ENCODE results near the gene PTPRJ. TPM values are rescaled to one million over a fixed set of nuclear protein-coding genes. Genes with fewer than 3 reads are reported as not detected.
"Not testable (repeated sequence)": the region's sequence is repeated elsewhere in the genome, so short reads cannot be mapped to it uniquely, and the experiment has no call there.

PTPRJ gene
- total and polyA plus RNA-seq, 5 experiments from 2014 or later, result 4.3 to 23.7 (median 10.2) TPM

GRCh38 chr11:48177661-48178060 lies 197.3 kb downstream of the PTPRJ start:
- POLR2A ChIA-PET, result no interaction called here

DNA sequence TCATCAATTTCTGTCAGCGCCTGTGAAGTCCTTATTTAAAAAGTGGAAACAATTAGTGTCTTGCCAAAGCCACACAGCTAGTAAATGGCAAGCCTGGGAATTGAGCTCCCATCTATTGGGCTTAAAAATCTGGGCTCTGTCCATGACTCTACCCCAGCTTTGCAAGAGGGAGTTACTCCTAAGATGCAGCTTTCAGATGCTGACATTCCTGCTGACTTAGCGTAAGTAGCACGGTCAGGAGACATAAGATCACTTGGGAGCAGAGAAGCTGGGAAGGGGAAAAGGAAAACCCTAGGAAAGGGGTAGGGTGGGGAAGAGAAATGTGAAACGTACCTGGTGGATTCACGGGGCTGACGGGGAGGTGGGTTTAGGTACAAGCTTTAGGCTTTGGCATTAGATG lies 200.3 kb downstream of the PTPRJ start:
- no peaks in the 10 kb centered on the region for H3K27me3 Mint-ChIP-seq
- H3K9me3 Mint-ChIP-seq, result peaks cover 0 to 2% (median 0%) of the 10 kb centered on the region in 9 donors
- H3K4me1 Mint-ChIP-seq, result peaks cover 0 to under 1% (median 0%) of the 10 kb centered on the region in 4 donors
- H3K27ac Mint-ChIP-seq, result no peak overlapping the region
- DNase-seq (no peak), ATAC-seq (no peak)
- no peaks in the 10 kb centered on the region for H3K36me3 Mint-ChIP-seq
- H3K4me3 Mint-ChIP-seq, result no peak overlapping the region
- POLR2A ChIA-PET, result no interaction called here

More at GRCh38 chr11:48177661-48178060, 197.3 kb downstream of the PTPRJ start:
- peak overlapping the region in 1 of 10 donors; percentile 48 for H3K27ac Mint-ChIP-seq
- no peak for DNase-seq
- H3K4me1 Mint-ChIP-seq, result peaks cover 1 to 14% (median 10%) of the 10 kb centered on the region in 4 donors
- no peaks in the 10 kb centered on the region for H3K9me3 Mint-ChIP-seq
- H3K36me3 Mint-ChIP-seq, result no peaks in the 10 kb centered on the region
- ATAC-seq, result no peak
- no peaks in the 10 kb centered on the region for H3K27me3 Mint-ChIP-seq
- H3K4me3 Mint-ChIP-seq, result no peak overlapping the region

DNA sequence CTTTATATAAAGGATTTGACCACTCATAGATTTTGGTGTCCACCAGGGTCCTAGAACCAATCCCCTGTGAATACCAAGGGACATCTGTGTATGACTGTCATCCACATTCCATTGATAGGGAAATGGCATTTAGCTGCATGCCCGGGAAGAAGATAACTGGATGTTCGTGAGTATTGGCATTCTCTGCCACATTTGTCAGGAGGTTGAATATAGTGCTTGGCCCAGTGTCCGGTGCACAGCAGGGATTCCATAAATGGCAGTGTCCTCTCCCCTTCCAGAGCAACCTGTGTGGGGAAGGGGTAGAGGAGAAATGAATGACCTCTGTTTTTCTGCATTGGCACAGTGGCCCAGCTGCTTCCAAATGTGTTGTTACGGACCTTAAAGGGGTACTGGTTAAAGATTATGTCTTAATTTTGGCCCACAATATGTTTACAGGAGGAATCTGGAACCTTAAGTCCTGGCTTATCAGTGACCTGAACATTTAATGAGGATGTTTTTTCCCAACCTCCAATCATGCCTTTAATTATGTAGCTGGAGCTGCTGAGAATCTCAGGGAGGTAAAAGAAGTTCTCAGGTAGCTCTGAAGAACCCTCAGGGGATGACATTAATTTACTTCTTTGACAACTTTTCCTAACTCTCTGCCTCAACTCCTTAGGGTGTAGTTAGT lies 202.6 kb downstream of the PTPRJ start:
- ATAC-seq, result no peak
- Mint-ChIP-seq H3K27ac (peak overlapping the region in 2 of 10 donors; percentile 48 to 71), H3K36me3 (no peaks in the 10 kb centered on the region), H3K4me1 (no peaks in the 10 kb centered on the region), H3K9me3 (peaks cover 0 to 7% (median 0%) of the 10 kb centered on the region in 9 donors), H3K27me3 (no peaks in the 10 kb centered on the region), H3K4me3 (no peak overlapping the region)
- POLR2A ChIA-PET, result no interaction called here
- DNase-seq, result no peak

- no peak for ATAC-seq
- POLR2A ChIA-PET, result no interaction called here
- Mint-ChIP-seq H3K9me3 (peaks cover 0 to 19% (median 0%) of the 10 kb centered on the region in 9 donors), H3K27me3 (peaks cover 0 to 6% (median 1%) of the 10 kb centered on the region in 5 donors), H3K36me3 (no peaks in the 10 kb centered on the region), H3K4me3 (no peak overlapping the region), H3K4me1 (peaks cover 0 to 6% (median 0%) of the 10 kb centered on the region in 4 donors), H3K27ac (peak overlapping the region in 2 of 10 donors; percentile 2 to 22)
- DNase-seq, result no peak
These were observed 204.1 kb downstream of the PTPRJ start for GRCh38 chr11:48184452-48184851.

GRCh38 chr11:48190906-48191654 lies 210.7 kb downstream of the PTPRJ start:
- peak overlapping the region; percentile 49 to 95 (median 83) for H3K27ac Mint-ChIP-seq

GRCh38 chr11:48193876-48194275 lies 213.5 kb downstream of the PTPRJ start:
- peaks cover 8 to 29% (median 20%) of the 10 kb centered on the region in 4 donors for H3K4me1 Mint-ChIP-seq
- no peak for DNase-seq
- H3K27ac Mint-ChIP-seq, result no peak overlapping the region
- peaks cover 4 to 37% (median 19%) of the 10 kb centered on the region in 3 donors for H3K36me3 Mint-ChIP-seq
- no peak overlapping the region for H3K4me3 Mint-ChIP-seq
- ATAC-seq, result no peak
- H3K27me3 Mint-ChIP-seq, result peaks cover 3 to 14% (median 5%) of the 10 kb centered on the region in 5 donors
- POLR2A ChIA-PET, result no interaction called here
- H3K9me3 Mint-ChIP-seq, result peaks cover 14 to 65% (median 32%) of the 10 kb centered on the region in 9 donors

More at GRCh38 chr11:48190906-48191654, 210.7 kb downstream of the PTPRJ start:
- Mint-ChIP-seq H3K9me3 (peaks cover 1 to 55% (median 26%) of the 10 kb centered on the region in 9 donors), H3K4me3 (peak overlapping the region; percentile 42 to 86 (median 62)), H3K36me3 (peaks cover 4 to 24% (median 14%) of the 10 kb centered on the region in 3 donors), H3K4me1 (peaks cover 8 to 31% (median 20%) of the 10 kb centered on the region in 4 donors)
- DNase-seq, result peak in 9 of 10 donors; percentile 18 to 78 (median 43)
- H3K27me3 Mint-ChIP-seq, POLR2A ChIA-PET: not testable (repeated sequence)
- ATAC-seq, result peak in 1 of 2 donors; percentile 42

DNA sequence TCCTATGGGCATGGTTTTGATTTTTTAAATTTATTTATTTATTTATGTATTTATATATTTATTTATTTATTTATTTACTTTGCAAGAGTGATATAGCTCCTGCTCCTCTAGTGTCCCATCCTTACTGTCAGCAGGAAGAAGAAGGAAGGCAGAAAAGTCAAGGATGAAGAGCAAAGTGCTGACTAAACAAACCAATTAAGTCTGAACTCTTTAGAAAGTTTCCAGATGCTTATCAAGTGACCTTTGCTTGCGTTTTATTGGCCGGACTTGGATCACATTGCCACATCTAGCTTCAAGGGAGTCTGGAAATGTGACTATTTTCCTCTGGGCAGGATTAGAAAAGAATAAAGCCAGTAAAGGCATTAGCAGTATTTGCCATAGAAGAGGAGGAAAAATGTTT lies 227.5 kb downstream of the PTPRJ start:
- Mint-ChIP-seq H3K27ac (no peak overlapping the region), H3K27me3 (peaks cover 3 to 16% (median 11%) of the 10 kb centered on the region in 5 donors), H3K36me3 (no peaks in the 10 kb centered on the region), H3K9me3 (peaks cover 0 to 2% (median 0%) of the 10 kb centered on the region in 9 donors), H3K4me3 (no peak overlapping the region), H3K4me1 (no peaks in the 10 kb centered on the region)
- POLR2A ChIA-PET, result interaction anchor here (0.6 kb wide), 1 partner anchor 321 kb away, joined by 3 read pairs; no protein-coding TSS in a partner anchor
- ATAC-seq (no peak), DNase-seq (no peak)

DNA sequence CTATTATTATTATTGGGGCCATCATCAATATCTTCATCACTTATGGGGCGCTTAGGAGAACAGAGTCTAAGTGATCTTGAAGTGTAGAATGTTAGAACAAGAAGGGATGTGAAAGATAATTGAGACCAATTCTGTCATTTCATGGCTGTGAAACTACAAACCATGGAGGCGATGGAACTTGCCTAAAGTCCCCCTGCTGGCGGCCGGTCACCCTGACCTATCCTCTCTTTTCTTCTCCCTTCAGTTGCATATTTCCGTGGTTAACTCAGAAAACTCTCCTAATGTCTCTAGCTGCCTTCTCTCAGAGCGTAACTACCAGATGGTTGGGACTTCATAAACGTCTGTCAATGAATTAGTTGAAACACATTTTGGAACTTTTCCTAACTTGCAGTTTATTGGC lies 229.7 kb downstream of the PTPRJ start:
- Mint-ChIP-seq H3K27ac (no peak overlapping the region), H3K36me3 (no peaks in the 10 kb centered on the region), H3K27me3 (peaks cover 5 to 22% (median 16%) of the 10 kb centered on the region in 5 donors), H3K9me3 (peaks cover 0 to 2% (median 0%) of the 10 kb centered on the region in 9 donors), H3K4me3 (no peak overlapping the region), H3K4me1 (no peaks in the 10 kb centered on the region)
- ATAC-seq, result no peak
- DNase-seq, result no peak
- POLR2A ChIA-PET, result no interaction called here

DNA sequence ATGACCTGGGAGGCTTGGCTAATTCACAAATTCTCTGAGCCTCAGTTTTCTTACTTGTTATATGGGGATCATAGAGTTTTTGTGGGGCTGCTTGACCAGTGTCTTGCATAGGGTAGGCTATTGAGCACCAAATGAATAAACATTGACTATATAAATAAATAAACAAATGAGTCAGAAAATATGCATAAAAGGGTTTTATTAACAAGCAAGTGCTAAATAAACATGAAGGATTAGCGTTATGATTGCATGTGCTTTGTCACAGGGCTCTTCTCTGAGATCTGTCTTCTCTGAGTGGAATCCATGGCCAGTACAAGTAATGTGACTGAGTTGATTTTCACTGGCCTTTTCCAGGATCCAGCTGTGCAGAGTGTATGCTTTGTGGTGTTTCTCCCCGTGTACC lies 236.2 kb downstream of the PTPRJ start, which contains the start of gene OR4B1:
Gene OR4B1 (plus strand): TSS at position 301 of the 400 bp plus-strand sequence. CDS start 0 bp downstream, at position 301.
- H3K9me3 Mint-ChIP-seq, result no peaks in the 10 kb centered on the region
- H3K4me1 Mint-ChIP-seq, result no peaks in the 10 kb centered on the region
- H3K4me3 Mint-ChIP-seq, result no peak within 1 kb of the TSS
- H3K27ac Mint-ChIP-seq, result no peak within 1 kb of the TSS
- H3K27me3 Mint-ChIP-seq, result peaks cover 0 to 17% (median 4%) of the 10 kb centered on the region in 5 donors
- no peaks in the 10 kb centered on the region for H3K36me3 Mint-ChIP-seq
- no peak for DNase-seq
- no peak for ATAC-seq
- POLR2A ChIA-PET, result no interaction called here

Small RNA genes within 50 kb of the gene (microRNA-seq; reads per million reads assigned to microRNA genes)
- not detected for gene MIR3161 (ENCODE audit: borderline microRNAs expressed)

Other genes starting within 250 kb of the PTPRJ start
- gene FNBP4, start 213.2 kb upstream of the PTPRJ start, total RNA-seq, result 100 to 1,000 TPM; 304 to 316 TPM
- 10 to 100 TPM; 40.4 to 49.4 (median 43.3) TPM for gene FNBP4, start 213.2 kb upstream of the PTPRJ start, polyA plus RNA-seq
- gene NUP160, start 132.2 kb upstream of the PTPRJ start, total RNA-seq, result 10 to 100 TPM; 67.0 to 71.7 TPM
- 10 to 100 TPM; 24.0 to 30.8 (median 25.7) TPM for gene NUP160, start 132.2 kb upstream of the PTPRJ start, polyA plus RNA-seq
- gene OR4B1, start 236.3 kb downstream of the PTPRJ start, total RNA-seq, result not detected
- not detected for gene OR4B1, start 236.3 kb downstream of the PTPRJ start, polyA plus RNA-seq

Data from naive thymus-derived CD8-positive, alpha-beta T cell (primary cell).